NAMALWA (cell line): ENCODE measurements around the gene HOXA9.

Experiments
- DNase-seq: peaks from one replicate; pipeline ENCODE4 v3.0.0-alpha.2; 2015; ENCODE audit warnings: low spot score

The HOXA9 gene

GRCh38 chr7:27200761-27201579, 35.6 kb upstream of the HOXA9 start:
- DNase-seq, result peak; percentile 64

GRCh38 chr7:27199849-27200760, 34.8 kb upstream of the HOXA9 start, which contains the start of gene HOXA13:
HOXA13 (minus strand) TSS chr7:27200091; CDS start chr7:27200077, 14 bp downstream.
- DNase-seq, result peak; percentile 85

- DNase-seq, result no peak
These were observed 33.8 kb upstream of the HOXA9 start for GRCh38 chr7:27198871-27199801.

- no peak for DNase-seq
These were observed 33.0 kb upstream of the HOXA9 start for GRCh38 chr7:27198138-27198841.

DNA sequence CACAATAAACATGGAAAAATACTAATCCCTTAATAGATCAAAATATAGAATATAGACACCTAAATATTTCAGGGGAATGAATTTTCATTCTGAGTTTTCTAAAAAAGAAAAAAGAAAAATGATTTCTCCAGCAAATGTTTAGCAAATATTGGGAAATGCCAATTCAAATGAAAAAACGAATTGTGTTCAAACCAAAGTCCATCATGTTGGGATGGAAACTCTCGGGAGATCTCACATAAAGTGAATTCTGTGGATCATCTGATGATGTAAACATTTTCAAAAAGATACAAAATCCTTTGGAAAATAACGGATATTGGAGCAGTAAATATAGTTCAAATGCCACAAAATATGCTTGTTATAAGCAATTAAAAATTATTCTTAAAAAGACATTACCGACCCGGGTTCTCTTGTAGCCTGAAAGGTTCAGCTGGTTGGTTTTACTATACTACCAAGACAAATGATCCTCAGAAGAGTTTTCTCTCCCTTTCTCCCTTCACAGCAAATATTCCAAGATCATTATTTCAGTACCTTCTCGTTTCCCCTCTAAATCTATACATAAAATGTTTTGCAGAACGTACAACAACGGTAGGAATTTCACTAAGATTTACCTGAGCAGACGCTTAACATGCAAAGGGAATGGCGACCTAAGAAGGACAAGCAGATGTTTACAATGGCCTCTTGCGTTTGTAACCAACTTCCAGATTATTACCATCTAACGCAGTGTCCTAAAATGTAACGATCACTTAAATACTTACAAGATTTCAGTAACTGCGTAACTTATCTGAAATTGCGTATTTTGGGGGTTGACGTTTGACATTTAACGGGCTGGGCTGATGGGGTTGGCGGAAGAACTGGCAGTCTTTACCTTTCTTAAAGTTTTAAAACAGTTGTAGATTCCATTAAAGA, 32.1 kb upstream of the HOXA9 start:
- DNase-seq, result no peak

DNA sequence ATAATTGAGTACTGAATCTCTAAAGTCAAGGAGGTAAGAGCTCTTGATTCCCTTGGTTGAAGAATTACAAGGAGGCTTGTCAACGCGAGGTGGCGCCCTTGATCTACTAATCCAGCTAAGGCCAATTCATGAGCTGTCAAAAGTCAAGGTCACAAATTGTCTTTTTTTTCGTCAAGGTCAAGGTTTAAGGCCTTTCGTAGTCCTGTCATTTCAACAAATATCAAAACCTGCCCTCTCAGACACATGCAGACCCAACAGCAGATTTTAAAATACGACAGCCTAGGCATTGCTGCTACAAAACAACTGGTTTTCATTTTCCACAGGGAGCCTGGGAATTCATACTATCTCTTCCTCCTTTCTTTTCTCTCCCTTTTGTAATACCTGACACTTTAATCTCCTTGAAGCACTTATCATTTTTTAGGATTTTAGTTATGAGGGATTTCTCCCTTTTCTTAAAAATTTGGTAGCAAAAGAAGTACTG, 31.0 kb upstream of the HOXA9 start:
- peak; percentile 94 for DNase-seq

GRCh38 chr7:27194686-27195379, 29.5 kb upstream of the HOXA9 start:
- no peak for DNase-seq

DNA sequence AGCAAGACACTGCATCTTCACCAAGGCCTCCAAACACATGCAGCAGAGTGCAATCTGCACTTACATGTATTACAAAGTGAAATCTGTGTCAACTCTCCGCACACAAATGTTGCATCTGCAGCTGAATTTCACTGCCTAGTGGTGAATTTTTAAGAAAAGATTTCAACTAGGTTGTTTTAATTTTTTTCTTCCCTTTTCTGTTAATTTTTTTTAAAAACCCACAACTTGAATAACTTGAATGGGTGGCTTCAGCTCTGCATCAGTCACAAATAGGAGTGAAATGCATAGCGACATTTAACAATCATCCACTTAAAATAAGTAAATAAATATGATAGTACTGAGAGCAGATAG, 28.6 kb upstream of the HOXA9 start:
- no peak for DNase-seq

- DNase-seq, result no peak
These were observed 28.1 kb upstream of the HOXA9 start for GRCh38 chr7:27193335-27194001.

GRCh38 chr7:27192546-27193334, 27.4 kb upstream of the HOXA9 start:
- DNase-seq, result no peak

DNA sequence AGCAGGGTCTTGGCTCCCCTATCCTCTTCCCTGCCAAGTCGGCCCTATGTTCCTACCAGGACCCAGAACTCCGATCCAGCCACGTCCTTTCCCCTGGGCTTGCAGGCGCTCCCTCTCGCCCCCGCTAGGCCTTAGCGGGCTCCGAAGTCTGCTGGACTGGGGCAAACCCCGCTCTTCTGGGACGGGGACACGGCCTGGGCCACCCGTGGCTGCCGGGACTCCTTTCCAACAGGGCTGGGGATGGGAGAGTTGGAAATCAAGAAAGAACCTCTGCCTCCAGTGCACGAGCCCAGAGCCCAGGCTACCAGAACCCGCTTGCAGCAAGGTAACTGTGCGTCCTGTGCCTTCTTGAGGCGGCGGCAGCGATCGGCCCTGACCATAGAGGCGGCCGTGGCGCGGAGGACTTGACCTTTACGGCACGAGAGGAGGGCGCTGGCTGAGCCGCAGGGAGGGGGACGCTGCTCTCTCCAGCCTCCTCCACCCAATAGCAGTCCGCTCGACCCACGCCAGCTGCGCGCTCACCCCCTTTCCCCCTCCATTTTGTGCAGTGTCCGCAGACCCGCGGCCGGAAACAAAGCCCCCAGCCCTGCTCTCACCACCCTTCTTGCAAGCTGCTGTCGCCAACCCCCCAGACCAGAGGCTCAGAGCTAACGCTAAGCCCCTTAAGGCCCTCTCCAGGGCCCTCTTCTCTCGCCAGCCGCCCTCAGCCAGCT, 26.7 kb upstream of the HOXA9 start:
- no peak for DNase-seq

- no peak for DNase-seq
These were observed 25.9 kb upstream of the HOXA9 start for GRCh38 chr7:27191161-27191731.

GRCh38 chr7:27189997-27190748, 24.8 kb upstream of the HOXA9 start:
- DNase-seq, result no peak

- no peak for DNase-seq
These were observed 24.1 kb upstream of the HOXA9 start for GRCh38 chr7:27189295-27189996.
